IMR-90 (cell line): ENCODE results near the gene RPS25. TPM values are rescaled to one million over a fixed set of nuclear protein-coding genes. Genes with fewer than 3 reads are reported as not detected.

Experiments
- ATAC-seq: fragments of 200-7000 bp; cut with Tn5 transposase; 2 replicates; pipeline ENCODE4 v1.9.1; 2020; ENCODE audit warnings: low read depth, mild to moderate bottlenecking, moderate library complexity
- BruUV-seq: library from RNA; stranded (reverse); fragments of 400-500 nt; replicated peaks from 2 replicates; lab custom pipeline; 2021; lab: Mats Ljungman, UMichigan
- CTCF ChIA-PET: fragments of 300-600 bp; formaldehyde crosslinking; extraction: SDS; loops from one replicate; lab custom pipeline; 2021; ENCODE audit warnings: antibody characterized with exemption; lab: Yijun Ruan, JAX
- POLR2A ChIA-PET: fragments of 300-600 bp; sonication (Branson Sonifier 250); formaldehyde crosslinking; loops from one replicate; lab custom pipeline; 2022; ENCODE audit warnings: antibody characterized with exemption; ENCODE audit not compliant: unreplicated experiment; lab: Charles Lee
- DNase-seq: peaks from one replicate; pipeline ENCODE4 v3.0.0; 2013
- H2AFZ ChIP-seq: replicated peaks from 2 replicates; pipeline ENCODE3; 2013; ENCODE audit warnings: low read length, mild to moderate bottlenecking; ENCODE audit not compliant: poor library complexity
- H2AK5ac ChIP-seq: 2 replicates; pipeline ENCODE4 v1.6.1; 2013; ENCODE audit warnings: low read depth, low read length, inconsistent platforms
- H2AK9ac ChIP-seq: replicated peaks from 2 replicates; pipeline ENCODE3; 2013; ENCODE audit warnings: mild to moderate bottlenecking, low read depth, low read length, moderate library complexity; ENCODE audit not compliant: poor library complexity
- H2BK120ac ChIP-seq: 2 replicates; pipeline ENCODE4 v1.6.1; 2013; ENCODE audit warnings: low read depth, low read length, inconsistent platforms
- H2BK15ac ChIP-seq: 3 replicates; pipeline ENCODE4 v1.6.1; 2013; ENCODE audit warnings: low read depth, low read length, inconsistent platforms
- H2BK20ac ChIP-seq: 2 replicates; pipeline ENCODE4 v1.6.1; 2013; ENCODE audit warnings: low read depth, mild to moderate bottlenecking, inconsistent platforms, low read length, moderate library complexity
- H2BK5ac ChIP-seq: 2 replicates; pipeline ENCODE4 v1.6.1; 2013; ENCODE audit warnings: mild to moderate bottlenecking, low read depth, low read length, inconsistent platforms; ENCODE audit not compliant: poor library complexity, severe bottlenecking
- H3K14ac ChIP-seq: replicated peaks from 2 replicates; pipeline ENCODE4 v1.6.1; 2013; ENCODE audit warnings: low read depth, low read length, inconsistent platforms
- H3K18ac ChIP-seq: 2 replicates; pipeline ENCODE4 v1.6.1; 2013; ENCODE audit warnings: low read depth, low read length, control low read depth
- H3K23ac ChIP-seq: 2 replicates; pipeline ENCODE4 v1.6.1; 2013; ENCODE audit warnings: low read depth, low read length, inconsistent platforms
- H3K27ac ChIP-seq: 2 replicates; pipeline ENCODE4 v1.5.1; 2013; ENCODE audit warnings: mild to moderate bottlenecking, control low read depth, low read length; ENCODE audit not compliant: insufficient read depth
- H3K27me3 ChIP-seq: 2 replicates; pipeline ENCODE4 v1.6.1; 2013; ENCODE audit warnings: low read length; ENCODE audit not compliant: control insufficient read depth, insufficient read depth
- H3K36me3 ChIP-seq: 2 replicates; pipeline ENCODE4 v1.6.1; 2013; ENCODE audit warnings: low read length, mixed read lengths; ENCODE audit not compliant: control insufficient read depth, insufficient read depth
- H3K4ac ChIP-seq: 2 replicates; pipeline ENCODE4 v1.6.1; 2013; ENCODE audit warnings: low read depth, low read length, inconsistent platforms
- H3K4me1 ChIP-seq: 2 replicates; pipeline ENCODE4 v1.6.1; 2013; ENCODE audit warnings: low read length, mixed read lengths; ENCODE audit not compliant: control insufficient read depth, insufficient read depth
- H3K4me2 ChIP-seq: 2 replicates; pipeline ENCODE4 v1.6.1; 2013; ENCODE audit warnings: low read depth, mild to moderate bottlenecking, control low read depth, low read length, moderate library complexity
- H3K4me3 ChIP-seq: 2 replicates; pipeline ENCODE4 v1.5.1; 2013; ENCODE audit warnings: low read depth, mild to moderate bottlenecking, control low read depth, low read length, moderate library complexity; ENCODE audit not compliant: insufficient read depth
- H3K56ac ChIP-seq: 2 replicates; pipeline ENCODE4 v1.6.1; 2013; ENCODE audit warnings: low read length, inconsistent platforms; ENCODE audit not compliant: insufficient read depth; ENCODE audit errors: extremely low read depth
- H3K79me1 ChIP-seq, 2 experiments: 2 replicates each; pipeline ENCODE4 v1.6.1; 2013; ENCODE audit warnings: low read length in 2 of 2, inconsistent platforms in 1 of 2, low read depth in 1 of 2
- H3K9ac ChIP-seq: 2 replicates; pipeline ENCODE4 v1.6.1; 2013; ENCODE audit warnings: low read depth, low read length, control low read depth
- H3K9me1 ChIP-seq: 2 replicates; pipeline ENCODE4 v1.6.1; 2013; ENCODE audit warnings: low read length, inconsistent platforms; ENCODE audit not compliant: insufficient read depth
- H3K9me3 ChIP-seq: 2 replicates; pipeline ENCODE4 v1.6.1; 2013; ENCODE audit warnings: low read length; ENCODE audit not compliant: control insufficient read depth, insufficient read depth
- H4K20me1 ChIP-seq: 2 replicates; pipeline ENCODE4 v1.6.1; 2013; ENCODE audit warnings: low read length, inconsistent platforms; ENCODE audit not compliant: insufficient read depth
- H4K5ac ChIP-seq: 2 replicates; pipeline ENCODE4 v1.6.1; 2013; ENCODE audit warnings: mild to moderate bottlenecking, low read depth, low read length, control low read depth
- H4K8ac ChIP-seq, 2 experiments: 2 replicates each; pipeline ENCODE4 v1.6.1; 2013; ENCODE audit warnings: low read depth in 2 of 2, low read length in 2 of 2, control low read depth in 1 of 2, inconsistent platforms in 1 of 2
- H4K91ac ChIP-seq: 2 replicates; pipeline ENCODE4 v1.6.1; 2013; ENCODE audit warnings: low read depth, low read length, inconsistent platforms; ENCODE audit not compliant: insufficient read depth
- CHD1 ChIP-seq: IDR thresholded peaks from 2 replicates; pipeline ENCODE4 v1.6.1; 2012; ENCODE audit warnings: low read depth, low read length, improper control_type of control experiment
- MAFK ChIP-seq: IDR thresholded peaks from 2 replicates; pipeline ENCODE4 v1.6.1; 2012; ENCODE audit warnings: low read depth, low read length, improper control_type of control experiment
- MAZ ChIP-seq: IDR thresholded peaks from 2 replicates; pipeline ENCODE4 v1.6.1; 2012; ENCODE audit warnings: low read depth, mild to moderate bottlenecking, low read length, improper control_type of control experiment, moderate library complexity, borderline replicate concordance
- MXI1 ChIP-seq: IDR thresholded peaks from 2 replicates; pipeline ENCODE4 v1.6.1; 2012; ENCODE audit warnings: low read depth, mild to moderate bottlenecking, low read length, moderate library complexity, borderline replicate concordance
- POLR2A ChIP-seq: IDR thresholded peaks from 2 replicates; pipeline ENCODE4 v1.6.1; 2012; ENCODE audit warnings: mild to moderate bottlenecking, low read depth, low read length
- RCOR1 ChIP-seq: IDR thresholded peaks from 2 replicates; pipeline ENCODE4 v1.6.1; 2012; ENCODE audit warnings: mild to moderate bottlenecking, low read length, improper control_type of control experiment; ENCODE audit not compliant: insufficient replicate concordance
- RFX5 ChIP-seq: IDR thresholded peaks from 2 replicates; pipeline ENCODE4 v1.8.0; 2012; ENCODE audit warnings: low read depth, mild to moderate bottlenecking, low read length, moderate library complexity
- SMC3 ChIP-seq: fragments of 150-350 bp; IDR thresholded peaks from 2 replicates; pipeline ENCODE4 v1.6.1; 2016; ENCODE audit warnings: low read depth, mild to moderate bottlenecking, antibody characterized with exemption, low read length, moderate library complexity
- WGBS, 2 experiments: methylation state at CpG; one replicate each; pipeline versions ENCODE4 v1.1.5 to v1.1.7; 2013; ENCODE audit warnings: missing lambda C conversion rate in 2 of 2; ENCODE audit not compliant: insufficient read length in 1 of 2; ENCODE audit errors: extremely low coverage in 2 of 2; 5-methylcytosine and 5-hydroxymethylcytosine counted together
- dilution Hi-C: fragments of 300-500 bp; cut with HindIII; formaldehyde crosslinking; loops from one replicate; pipeline ENCODE4 v1.14.3; 2018; ENCODE audit warnings: low sequenced_read_pairs; ENCODE audit not compliant: unreplicated experiment
- in situ Hi-C: fragments of 300-500 bp; cut with MboI; formaldehyde crosslinking; loops from 3 replicates; pipeline ENCODE4 v1.14.3; 2019; ENCODE audit warnings: low sequenced_read_pairs, inconsistent platforms, mixed read lengths
- intact Hi-C: fragments of 100-400 bp; cut with micrococcal nuclease; formaldehyde crosslinking; loops from 2 replicates; pipeline ENCODE4 v1.10.0; 2022
- polyA plus RNA-seq, 3 experiments: library from polyadenylated mRNA; depleted of rRNA; stranded (reverse); fragments of >200 nt; gene quantifications; 2 replicates each; pipeline ENCODE4 v1.2.3, GENCODE V29; 2012; ENCODE audit warnings: low replicate concordance in 1 of 3
- total RNA-seq: library from RNA; depleted of rRNA; stranded (reverse); fragments of >200 nt; gene quantifications from 2 replicates; pipeline ENCODE4 v1.2.3, GENCODE V29; 2012
- TF ChIP-seq, protein P1 (sequence below): fragments of 150-350 bp; IDR thresholded peaks from 2 replicates; pipeline ENCODE4 v1.6.1; 2017; ENCODE audit warnings: mild to moderate bottlenecking, antibody characterized with exemption, low read length, low read depth
- TF ChIP-seq, protein P2 (sequence below): conservative IDR thresholded peaks from 2 replicates; pipeline ENCODE4 v1.5.1; 2012; ENCODE audit warnings: mild to moderate bottlenecking, low read depth, low read length, improper control_type of control experiment

The RPS25 gene
- total and polyA plus RNA-seq, 2 of the 4 experiments (the other 2 are of a cell fraction) = 727 to 905 TPM

DNA sequence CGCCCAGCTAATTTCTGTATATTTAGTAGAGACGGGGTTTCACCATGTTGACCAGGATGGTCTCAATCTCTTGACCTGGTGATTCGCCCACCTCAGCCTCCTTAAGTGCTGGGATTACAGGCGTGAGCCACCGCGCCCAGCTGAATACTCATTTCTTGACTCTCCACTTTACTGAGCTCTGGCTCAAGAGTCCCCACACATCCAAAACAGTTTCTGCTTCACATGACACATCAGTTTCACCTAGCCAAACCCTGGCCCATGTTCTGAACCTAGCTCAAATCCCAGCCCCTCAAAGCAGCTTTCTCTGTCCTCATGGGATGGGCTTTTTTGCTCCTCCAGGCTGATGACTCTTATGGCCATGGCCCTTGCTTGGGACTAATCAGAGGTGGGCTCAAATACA is 29.1 kb upstream of the RPS25 start:
- no peak overlapping the region for H3K56ac ChIP-seq
- H3K9me3 ChIP-seq = no peaks in the 10 kb centered on the region
- WGBS, 2 experiments = 93% methylated on average over 3 of the region's 6 CpGs; no CpG with 5 or more reads in 1 of the 2 experiments
- H3K4me2 ChIP-seq = no peak overlapping the region
- H3K9me1 ChIP-seq = no peaks in the 10 kb centered on the region
- H2BK5ac ChIP-seq = no peak overlapping the region
- no peak overlapping the region for H3K23ac ChIP-seq
- CTCF ChIA-PET = no interaction called here
- H3K27ac ChIP-seq = no peak overlapping the region
- DNase-seq = no peak
- no peak for ATAC-seq
- H2BK20ac ChIP-seq = no peak overlapping the region
- H3K4ac ChIP-seq = no peak overlapping the region
- H2AFZ ChIP-seq = no peak overlapping the region
- dilution Hi-C loops (no loop called here), intact Hi-C loops (no loop called here), in situ Hi-C loops (no loop called here)
- TF ChIP-seq MXI1 = no peak
- no peak for TF ChIP-seq MAZ
- no peak for TF ChIP-seq CHD1
- TF ChIP-seq, protein P1, sequence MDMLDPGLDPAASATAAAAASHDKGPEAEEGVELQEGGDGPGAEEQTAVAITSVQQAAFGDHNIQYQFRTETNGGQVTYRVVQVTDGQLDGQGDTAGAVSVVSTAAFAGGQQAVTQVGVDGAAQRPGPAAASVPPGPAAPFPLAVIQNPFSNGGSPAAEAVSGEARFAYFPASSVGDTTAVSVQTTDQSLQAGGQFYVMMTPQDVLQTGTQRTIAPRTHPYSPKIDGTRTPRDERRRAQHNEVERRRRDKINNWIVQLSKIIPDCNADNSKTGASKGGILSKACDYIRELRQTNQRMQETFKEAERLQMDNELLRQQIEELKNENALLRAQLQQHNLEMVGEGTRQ = no peak
- TF ChIP-seq, protein P2, sequence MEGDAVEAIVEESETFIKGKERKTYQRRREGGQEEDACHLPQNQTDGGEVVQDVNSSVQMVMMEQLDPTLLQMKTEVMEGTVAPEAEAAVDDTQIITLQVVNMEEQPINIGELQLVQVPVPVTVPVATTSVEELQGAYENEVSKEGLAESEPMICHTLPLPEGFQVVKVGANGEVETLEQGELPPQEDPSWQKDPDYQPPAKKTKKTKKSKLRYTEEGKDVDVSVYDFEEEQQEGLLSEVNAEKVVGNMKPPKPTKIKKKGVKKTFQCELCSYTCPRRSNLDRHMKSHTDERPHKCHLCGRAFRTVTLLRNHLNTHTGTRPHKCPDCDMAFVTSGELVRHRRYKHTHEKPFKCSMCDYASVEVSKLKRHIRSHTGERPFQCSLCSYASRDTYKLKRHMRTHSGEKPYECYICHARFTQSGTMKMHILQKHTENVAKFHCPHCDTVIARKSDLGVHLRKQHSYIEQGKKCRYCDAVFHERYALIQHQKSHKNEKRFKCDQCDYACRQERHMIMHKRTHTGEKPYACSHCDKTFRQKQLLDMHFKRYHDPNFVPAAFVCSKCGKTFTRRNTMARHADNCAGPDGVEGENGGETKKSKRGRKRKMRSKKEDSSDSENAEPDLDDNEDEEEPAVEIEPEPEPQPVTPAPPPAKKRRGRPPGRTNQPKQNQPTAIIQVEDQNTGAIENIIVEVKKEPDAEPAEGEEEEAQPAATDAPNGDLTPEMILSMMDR = no peak
- TF ChIP-seq SMC3 = no peak
- TF ChIP-seq RFX5 = no peak
- TF ChIP-seq MAFK = no peak
- no peak for TF ChIP-seq RCOR1
- TF ChIP-seq POLR2A = no peak
- no peak overlapping the region for H4K91ac ChIP-seq
- no peak overlapping the region for H3K18ac ChIP-seq
- H3K14ac ChIP-seq = no peak overlapping the region
- H3K4me1 ChIP-seq = no peaks in the 10 kb centered on the region
- no peaks in the 10 kb centered on the region for H3K27me3 ChIP-seq
- BruUV-seq = no TSS peak
- no peak overlapping the region for H2BK15ac ChIP-seq
- H2AK5ac ChIP-seq = no peak overlapping the region
- H3K36me3 ChIP-seq = peaks cover 62% of the 10 kb centered on the region
- H3K4me3 ChIP-seq = no peak overlapping the region
- H2BK120ac ChIP-seq = no peak overlapping the region
- no peak overlapping the region for H4K8ac ChIP-seq
- peaks cover 0 to 2% of the 10 kb centered on the region in 2 experiments; a peak in 2 of 4 replicates for H3K79me1 ChIP-seq
- H3K9ac ChIP-seq = no peak overlapping the region
- H4K5ac ChIP-seq = no peak overlapping the region
- no peak overlapping the region for H2AK9ac ChIP-seq
- no peaks in the 10 kb centered on the region; the same call in 1 of the 2 replicates for H4K20me1 ChIP-seq
- POLR2A ChIA-PET = no interaction called here
